Small intestine (tissue), 7 donors: Measurements from ENCODE around the gene DUSP19. TPM values are rescaled to one million over a fixed set of nuclear protein-coding genes. Genes with fewer than 3 reads are reported as not detected.
"Not testable (repeated sequence)": the region's sequence is repeated elsewhere in the genome, so short reads cannot be mapped to it uniquely, and the experiment has no call there.

Source experiments
- DNase-seq, 2 donors: peaks; one replicate each; pipeline versions ENCODE4 v3.0.0 to v3.0.0-alpha.2; 2013
- FAIRE-seq: peaks from 2 replicates; lab custom pipeline; 2012; peaks lifted over from hg19 to GRCh38; lab: Jason Lieb, UNC
- H3K27ac ChIP-seq, 3 donors: one replicate each; pipeline ENCODE4 v1.5.1; 2013; ENCODE audit warnings: low read length in 2 of 3, mild to moderate bottlenecking in 2 of 3, control low read depth in 1 of 3, inconsistent platforms in 1 of 3, low read depth in 1 of 3, moderate library complexity in 1 of 3
- H3K27me3 ChIP-seq, 3 donors: one replicate each; pipeline ENCODE4 v1.6.1; 2013; ENCODE audit warnings: low read length in 3 of 3, inconsistent platforms in 1 of 3; ENCODE audit not compliant: control insufficient read depth in 3 of 3, insufficient read depth in 3 of 3
- H3K36me3 ChIP-seq, 3 donors: one replicate each; pipeline ENCODE4 v1.6.1; 2013; ENCODE audit warnings: low read length in 3 of 3, inconsistent platforms in 1 of 3, low read depth in 1 of 3, mild to moderate bottlenecking in 1 of 3, moderate library complexity in 1 of 3; ENCODE audit not compliant: control insufficient read depth in 3 of 3, insufficient read depth in 2 of 3
- H3K4me1 ChIP-seq, 3 donors: one replicate each; pipeline ENCODE4 v1.6.1; 2013; ENCODE audit warnings: low read length in 2 of 3, inconsistent platforms in 1 of 3, low read depth in 1 of 3, mild to moderate bottlenecking in 1 of 3, moderate library complexity in 1 of 3; ENCODE audit not compliant: control insufficient read depth in 3 of 3, insufficient read depth in 2 of 3
- H3K4me3 ChIP-seq, 3 donors: one replicate each; pipeline ENCODE4 v1.5.1; 2013; ENCODE audit warnings: low read length in 3 of 3, control low read depth in 1 of 3, inconsistent platforms in 1 of 3, low read depth in 1 of 3, mild to moderate bottlenecking in 1 of 3, moderate library complexity in 1 of 3
- H3K9me3 ChIP-seq, 2 donors: one replicate each; pipeline ENCODE4 v1.6.1; 2013; ENCODE audit warnings: low read depth in 1 of 2, low read length in 1 of 2; ENCODE audit not compliant: control insufficient read depth in 2 of 2, insufficient read depth in 1 of 2
- WGBS, 3 donors: extraction: QIAGEN DNeasy Blood & Tissue Kit; methylation state at CpG; one replicate each; pipeline ENCODE4 v1.1.7; 2013; 5-methylcytosine and 5-hydroxymethylcytosine counted together
- polyA plus RNA-seq, 4 donors: library from polyadenylated mRNA; stranded (reverse) in 3 of 4; unstranded in 1 of 4; fragments of 200-250 nt in 3 of 4; fragments of 120-200 nt in 1 of 4; gene quantifications; one replicate each; pipeline versions ENCODE4 v1.2.1 to v1.2.3, GENCODE V29; 2013
- donor health status: healthy with polysubstance abuse.
- donor health status: control.
- donor health status: control.
- donor health status: Bipolar disorder and iron deficiency.
- donor health status: healthy.

The DUSP19 gene
- polyA plus RNA-seq, 4 donors: 0.81 to 3.0 (median 2.2) TPM

DNA sequence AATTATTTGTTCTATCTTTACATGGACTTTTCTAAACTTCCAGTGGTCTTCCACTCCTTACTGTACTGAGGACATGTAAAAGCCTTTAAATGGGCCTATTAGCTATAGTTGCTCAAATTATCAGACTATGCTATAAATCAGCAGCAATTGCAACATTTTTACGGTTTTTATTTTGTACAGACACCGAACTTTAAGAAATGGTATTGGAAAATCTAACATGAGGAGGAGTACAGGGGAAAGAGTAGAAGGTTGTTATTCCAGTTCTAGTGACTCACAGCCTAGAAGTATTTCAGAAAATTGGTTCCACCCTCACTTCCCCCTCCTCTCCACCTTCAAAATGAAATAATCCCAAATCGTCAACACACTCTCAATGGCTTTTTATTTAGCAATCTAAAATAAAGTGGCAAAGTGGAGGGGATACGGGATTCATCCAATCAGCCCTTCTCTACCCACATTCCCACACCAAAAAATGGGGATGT is 41.4 kb upstream of the DUSP19 start:
- FAIRE-seq (no peak), DNase-seq (peak in 1 of 2 donors; percentile 48)
- 4 to 10% (median 6%) methylated on average over 4 of the region's 4 CpGs for WGBS, 3 donors

DNA sequence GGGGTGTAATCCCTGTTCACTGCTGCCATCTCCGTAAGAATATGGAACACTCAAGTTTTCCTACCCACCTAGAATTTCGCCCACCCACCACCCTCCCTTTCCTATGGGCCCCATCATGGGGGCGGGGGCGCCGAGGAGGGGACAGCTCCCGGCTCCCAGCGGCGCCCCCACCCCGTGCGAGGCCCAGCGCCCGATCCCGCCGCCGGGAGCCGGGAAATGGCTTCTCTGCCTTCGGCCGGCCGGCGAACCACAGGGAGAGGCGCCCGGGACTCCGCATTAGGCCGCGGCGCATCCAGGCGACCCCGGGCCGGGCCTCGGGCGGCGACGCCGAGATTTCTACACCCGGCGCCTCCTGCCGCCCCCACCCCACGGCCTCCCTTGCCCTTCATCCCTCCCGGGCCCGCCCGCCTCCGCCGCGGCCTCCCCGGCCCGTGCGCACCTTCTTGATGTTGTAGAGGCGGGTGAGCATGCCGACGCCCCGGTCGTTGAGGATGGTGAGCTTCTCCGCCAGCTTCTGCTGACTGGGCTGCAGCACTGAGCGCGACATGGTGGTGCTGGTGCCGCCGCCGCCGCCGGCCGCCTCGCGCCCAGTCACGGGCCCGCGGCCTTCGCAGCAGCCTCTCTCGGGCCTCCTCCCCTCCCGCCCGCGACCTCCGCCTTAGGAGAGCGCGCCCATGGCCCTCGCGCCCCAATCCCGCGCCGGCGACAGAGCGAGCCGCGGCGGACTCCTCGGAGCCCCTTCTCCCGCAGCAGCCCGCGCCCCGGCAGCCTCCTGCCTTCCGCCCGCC is 40.8 kb upstream of the DUSP19 start:
- Histone ChIP-seq H3K4me3 (peak overlapping the region; percentile 65 to 78 (median 68)), H3K27ac (peak overlapping the region; percentile 97 to 98 (median 97)), H3K27me3 (no peaks in the 10 kb centered on the region), H3K36me3 (no peaks in the 10 kb centered on the region), H3K9me3 (no peaks in the 10 kb centered on the region), H3K4me1 (peaks cover 0 to 10% (median 0%) of the 10 kb centered on the region in 3 donors)
- DNase-seq: peak; percentile 43 to 88
- no peak for FAIRE-seq
- WGBS, 3 donors: 1% methylated on average over 57 to 91 of the region's 91 CpGs

More for the DNA sequence above, 41.4 kb upstream of the DUSP19 start:
- Histone ChIP-seq H3K36me3 (no peaks in the 10 kb centered on the region), H3K4me3 (peak overlapping the region; percentile 65 to 78 (median 68)), H3K9me3 (no peaks in the 10 kb centered on the region), H3K4me1 (peaks cover 0 to 10% (median 0%) of the 10 kb centered on the region in 3 donors), H3K27ac (peak overlapping the region; percentile 97 to 98 (median 97)), H3K27me3 (no peaks in the 10 kb centered on the region)

DNA sequence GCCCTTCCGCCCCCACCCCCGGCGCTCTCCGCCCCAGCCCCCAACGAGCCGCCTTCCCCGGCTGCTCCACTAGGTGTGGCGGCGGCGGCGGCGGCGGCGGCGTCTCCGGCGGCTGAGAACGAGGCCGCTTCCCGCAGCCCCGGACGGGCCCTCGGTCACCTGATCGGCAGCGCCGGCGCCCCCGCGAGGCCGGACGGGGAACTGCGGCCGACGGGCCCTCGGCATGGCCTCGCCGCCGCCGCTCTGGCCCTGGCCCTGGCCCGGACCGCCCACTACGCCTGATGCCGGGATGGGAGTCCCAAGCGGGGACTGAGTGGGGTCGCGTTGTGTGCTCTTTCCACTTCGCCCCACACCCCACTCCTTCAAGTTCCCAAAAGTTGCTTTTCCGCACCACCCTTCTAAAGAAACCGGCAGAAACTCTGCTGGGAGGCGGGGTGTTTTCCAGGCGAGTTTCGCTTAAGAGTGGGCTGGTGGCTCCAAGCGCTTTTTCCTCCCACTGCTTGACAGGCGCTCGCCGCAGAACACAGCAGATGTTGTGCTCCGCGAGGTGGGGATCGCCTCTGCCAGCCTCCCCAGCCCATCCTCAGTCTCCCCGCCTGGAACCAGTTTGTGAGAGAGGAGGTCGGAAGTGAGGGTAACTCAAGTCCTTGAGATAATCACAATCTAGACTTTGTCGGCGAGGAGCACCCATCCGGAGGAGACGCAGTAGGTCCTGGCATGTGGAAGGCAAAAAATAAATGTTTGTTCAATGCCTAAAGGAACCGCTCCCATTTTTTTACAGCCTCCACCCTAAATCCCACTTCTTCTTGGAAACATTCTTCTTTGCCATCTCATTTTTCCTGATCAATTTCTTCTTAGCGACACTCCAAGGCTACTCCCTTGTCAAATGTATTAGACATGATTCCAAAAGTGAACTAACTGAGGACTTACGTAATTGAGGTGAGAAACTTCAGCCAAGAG is 39.9 kb upstream of the DUSP19 start, which contains the start of gene NCKAP1:
Gene NCKAP1, minus strand, starts transcription at position 117 of the 960 bp plus-strand sequence. CDS start 358 bp downstream, outside the sequence.
- 2% methylated on average over 35 to 68 of the region's 68 CpGs for WGBS, 3 donors
- no peak for FAIRE-seq
- no peaks in the 10 kb centered on the region for H3K9me3 ChIP-seq

DNA sequence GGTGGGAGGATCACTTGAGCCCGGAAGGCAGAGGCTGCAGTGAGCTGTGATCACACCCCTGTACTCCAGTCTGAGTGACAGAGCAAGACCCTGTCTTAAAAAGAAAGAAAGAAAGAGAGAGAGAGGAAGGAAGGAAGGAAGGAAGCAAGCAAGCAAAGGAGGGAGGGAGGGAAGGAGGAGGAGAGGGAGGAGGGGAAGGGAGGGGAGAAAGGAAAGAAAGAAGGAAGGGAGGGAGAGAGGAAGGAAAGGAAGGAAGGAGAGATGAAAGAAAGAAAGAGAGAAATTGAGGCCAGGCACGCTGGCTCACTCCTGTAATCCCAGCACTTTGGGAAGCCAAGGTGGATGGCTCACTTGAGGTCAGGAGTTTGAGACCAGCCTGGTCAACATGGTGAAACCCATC is 37.9 kb upstream of the DUSP19 start:
- Histone ChIP-seq H3K27me3 (peaks cover 0 to 4% (median 0%) of the 10 kb centered on the region in 3 donors), H3K27ac (no peak overlapping the region), H3K4me1 (peaks cover 0 to 7% (median 0%) of the 10 kb centered on the region in 3 donors), H3K4me3 (no peak overlapping the region), H3K36me3 (no peaks in the 10 kb centered on the region), H3K9me3 (no peaks in the 10 kb centered on the region)
- WGBS, 3 donors: 90 to 97% (median 94%) methylated on average over 2 of the region's 2 CpGs
- FAIRE-seq (no peak), DNase-seq (no peak)

More for the DNA sequence above, 39.9 kb upstream of the DUSP19 start, which contains the start of gene NCKAP1:
- Histone ChIP-seq H3K36me3 (no peaks in the 10 kb centered on the region), H3K27me3 (no peaks in the 10 kb centered on the region), H3K4me1 (peaks cover 0 to 10% (median 0%) of the 10 kb centered on the region in 3 donors), H3K4me3 (peak within 1 kb of the TSS; percentile 65 to 89 (median 78)), H3K27ac (peak within 1 kb of the TSS; percentile 97 to 98 (median 97))
- DNase-seq: peak; percentile 87 to 97

DNA sequence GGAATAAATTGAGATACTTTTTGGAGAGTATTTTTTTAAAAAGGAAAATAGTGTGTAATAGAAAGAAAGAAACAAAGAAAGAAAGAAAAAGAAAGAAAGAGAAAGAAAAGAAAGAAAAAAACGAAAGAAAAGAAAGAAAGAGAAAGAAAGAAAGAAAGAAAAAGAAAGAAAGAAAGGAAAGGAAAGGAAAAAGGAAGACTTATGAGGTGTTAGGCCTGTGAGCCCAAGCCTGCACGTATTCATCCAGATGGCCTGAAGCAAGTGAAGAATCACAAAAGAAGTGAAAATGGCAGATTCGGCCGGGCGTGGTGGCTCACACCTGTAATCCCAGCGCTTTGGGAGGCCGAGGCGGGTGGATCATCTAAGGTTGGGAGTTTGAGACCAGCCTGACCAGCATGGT is 35.0 kb upstream of the DUSP19 start:
- not testable (repeated sequence) for H3K27ac ChIP-seq, H3K9me3 ChIP-seq, FAIRE-seq, H3K27me3 ChIP-seq, H3K36me3 ChIP-seq, H3K4me1 ChIP-seq, H3K4me3 ChIP-seq, DNase-seq
- WGBS, 3 donors: 88 to 96% (median 92%) methylated on average over 8 of the region's 8 CpGs

DNA sequence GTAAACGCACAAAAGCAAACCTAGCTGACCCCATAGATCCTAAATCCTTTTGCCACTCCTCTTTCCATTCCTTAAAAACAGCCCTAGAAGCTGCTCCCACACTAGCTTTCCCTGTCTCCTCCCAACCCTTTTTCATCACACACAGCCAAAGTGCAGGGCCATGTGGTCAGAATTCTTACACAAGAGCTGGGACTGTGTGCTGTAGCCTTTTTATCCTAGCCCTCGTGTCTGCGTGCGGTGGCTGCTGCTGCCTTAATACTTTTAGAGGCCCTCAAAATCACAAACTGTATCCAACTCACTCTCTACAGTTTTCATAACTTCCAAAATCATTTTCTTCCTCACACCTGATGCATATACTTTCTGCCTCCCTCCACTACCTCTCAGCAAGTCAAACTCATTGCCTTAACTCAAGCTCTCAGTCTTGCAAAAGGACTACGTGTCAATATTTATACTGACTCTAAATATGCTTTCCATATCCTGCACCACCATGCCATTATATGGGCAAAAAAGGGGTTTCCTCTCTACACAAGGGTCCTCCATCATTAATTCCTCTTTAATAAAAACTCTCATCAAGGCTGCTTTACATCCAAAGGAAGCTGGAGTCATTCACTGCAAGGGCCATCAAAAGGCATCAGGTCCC is 30.9 kb upstream of the DUSP19 start:
- H3K4me3 ChIP-seq, DNase-seq, H3K27ac ChIP-seq, H3K4me1 ChIP-seq, H3K27me3 ChIP-seq, H3K36me3 ChIP-seq, FAIRE-seq, H3K9me3 ChIP-seq: not testable (repeated sequence)
- WGBS, 3 donors: 84 to 94% (median 92%) methylated on average over 5 of the region's 5 CpGs

DNA sequence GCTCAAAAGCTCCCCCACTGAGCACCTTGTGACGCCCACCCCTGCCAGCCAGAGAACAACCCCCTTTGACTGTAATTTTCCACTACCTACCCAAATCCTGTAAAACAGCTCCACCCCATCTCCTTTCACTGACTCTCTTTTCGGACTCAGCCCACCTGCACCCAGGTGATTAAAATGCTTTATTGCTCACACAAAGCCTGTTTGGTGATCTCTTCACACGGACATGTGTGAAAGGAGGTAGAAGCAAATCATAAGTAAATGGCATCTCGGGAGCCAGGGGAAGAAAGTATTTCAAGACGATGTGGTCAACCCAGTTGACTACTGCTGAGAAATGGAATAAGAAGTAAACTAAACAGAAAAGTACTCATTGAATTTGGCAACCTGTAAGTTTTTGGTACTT is 29.1 kb upstream of the DUSP19 start:
- DNase-seq (no peak), FAIRE-seq (no peak)
- H3K27me3 ChIP-seq: peaks cover 0 to 6% (median 0%) of the 10 kb centered on the region in 3 donors
- no peaks in the 10 kb centered on the region for H3K4me1 ChIP-seq
- 79 to 91% (median 89%) methylated on average over 5 of the region's 5 CpGs for WGBS, 3 donors
- peaks cover 0 to 12% of the 10 kb centered on the region in 2 donors for H3K9me3 ChIP-seq
- H3K4me3 ChIP-seq: no peak overlapping the region
- H3K36me3 ChIP-seq: no peaks in the 10 kb centered on the region
- H3K27ac ChIP-seq: no peak overlapping the region
